HG03354 (cell line): Measurements from ENCODE around the gene ITPR3.
"Not testable (repeated sequence)": the region's sequence is repeated elsewhere in the genome, so short reads cannot be mapped to it uniquely, and the experiment has no call there.

Source experiments
- ATAC-seq: cut with Tn5 transposase; IDR thresholded peaks from one replicate; pipeline ENCODE4 v1.9.1; 2021; ENCODE audit warnings: mild to moderate bottlenecking; ENCODE audit not compliant: unreplicated experiment, poor library complexity, severe bottlenecking

Gene ITPR3

DNA sequence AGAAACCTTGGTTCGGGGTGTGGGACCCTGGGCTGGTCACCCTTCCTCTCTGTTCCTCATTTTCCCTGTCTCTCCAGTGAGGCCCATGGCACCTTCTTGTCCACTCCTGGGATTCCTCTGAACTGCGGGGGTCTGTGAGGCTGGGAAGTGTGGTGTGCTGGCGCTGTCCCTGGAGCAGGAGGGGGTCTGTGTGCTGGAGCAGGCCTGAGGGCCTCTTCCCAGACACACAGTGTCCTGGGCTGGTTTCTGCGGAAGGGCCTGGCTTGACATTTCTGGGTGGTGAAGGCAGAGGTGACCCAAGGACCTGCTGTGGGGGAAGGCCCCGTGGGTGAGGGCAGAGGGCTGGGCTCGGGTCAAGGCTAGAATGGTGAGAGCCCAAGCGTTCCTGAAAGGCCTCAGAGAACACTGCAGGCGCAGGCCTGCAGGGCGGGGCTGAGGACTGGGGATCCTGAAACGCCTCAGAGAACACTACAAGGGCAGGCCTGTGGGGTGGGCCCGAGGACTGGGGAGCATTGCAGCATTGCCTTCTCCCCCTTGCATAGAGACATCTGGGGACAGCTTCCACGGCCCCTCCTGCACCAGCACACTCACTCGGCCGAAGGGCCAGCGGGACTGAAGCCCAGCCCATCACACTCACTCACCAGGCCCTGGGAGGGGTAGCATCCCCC, 30.5 kb upstream of the ITPR3 start:
- no peak for ATAC-seq

DNA sequence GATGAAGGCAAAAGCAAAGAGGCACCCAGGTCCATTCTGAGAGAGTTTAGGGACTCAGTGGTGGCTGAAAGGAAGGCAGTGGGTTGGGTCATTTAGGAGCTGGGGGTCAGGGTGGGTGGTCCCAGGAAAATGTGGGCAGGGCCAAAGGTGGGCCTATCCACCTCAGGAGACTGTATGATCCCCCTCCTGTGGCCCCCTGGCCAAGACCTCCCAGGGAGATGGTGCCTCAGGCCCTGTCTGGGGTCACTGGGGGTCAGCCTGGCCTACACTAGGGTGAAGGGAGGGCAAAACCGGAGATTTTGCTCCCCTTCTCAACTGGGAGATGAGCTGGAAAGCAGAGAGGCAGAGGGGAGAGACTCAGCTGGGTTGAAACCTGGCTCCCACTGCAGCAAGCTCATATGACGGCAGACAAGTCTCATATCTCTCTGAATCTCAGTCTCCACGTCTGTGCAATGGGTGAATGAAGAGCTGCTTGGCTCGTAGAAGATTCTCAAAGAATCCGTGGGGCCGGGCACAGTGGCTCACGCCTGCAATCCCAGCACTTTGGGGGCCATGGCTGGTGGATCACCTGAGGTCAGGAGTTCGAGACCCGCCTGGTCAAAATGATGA, 29.6 kb upstream of the ITPR3 start:
- ATAC-seq: no peak

DNA sequence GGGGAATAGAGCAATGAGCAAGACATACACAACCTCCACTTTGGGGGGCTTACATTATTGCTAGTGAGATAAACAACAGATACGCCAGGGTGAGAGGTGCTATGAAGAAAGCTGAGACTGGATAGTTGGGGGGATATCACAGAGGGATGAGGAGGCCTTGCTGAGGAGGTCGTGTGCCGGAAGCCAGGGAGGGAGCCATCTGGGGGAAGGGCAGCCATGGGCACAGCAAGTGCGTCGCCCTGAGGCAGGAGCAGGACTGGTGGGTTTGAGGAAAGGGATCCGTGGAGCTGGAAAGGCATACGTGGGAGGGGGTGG, 28.9 kb upstream of the ITPR3 start:
- ATAC-seq: no peak

DNA sequence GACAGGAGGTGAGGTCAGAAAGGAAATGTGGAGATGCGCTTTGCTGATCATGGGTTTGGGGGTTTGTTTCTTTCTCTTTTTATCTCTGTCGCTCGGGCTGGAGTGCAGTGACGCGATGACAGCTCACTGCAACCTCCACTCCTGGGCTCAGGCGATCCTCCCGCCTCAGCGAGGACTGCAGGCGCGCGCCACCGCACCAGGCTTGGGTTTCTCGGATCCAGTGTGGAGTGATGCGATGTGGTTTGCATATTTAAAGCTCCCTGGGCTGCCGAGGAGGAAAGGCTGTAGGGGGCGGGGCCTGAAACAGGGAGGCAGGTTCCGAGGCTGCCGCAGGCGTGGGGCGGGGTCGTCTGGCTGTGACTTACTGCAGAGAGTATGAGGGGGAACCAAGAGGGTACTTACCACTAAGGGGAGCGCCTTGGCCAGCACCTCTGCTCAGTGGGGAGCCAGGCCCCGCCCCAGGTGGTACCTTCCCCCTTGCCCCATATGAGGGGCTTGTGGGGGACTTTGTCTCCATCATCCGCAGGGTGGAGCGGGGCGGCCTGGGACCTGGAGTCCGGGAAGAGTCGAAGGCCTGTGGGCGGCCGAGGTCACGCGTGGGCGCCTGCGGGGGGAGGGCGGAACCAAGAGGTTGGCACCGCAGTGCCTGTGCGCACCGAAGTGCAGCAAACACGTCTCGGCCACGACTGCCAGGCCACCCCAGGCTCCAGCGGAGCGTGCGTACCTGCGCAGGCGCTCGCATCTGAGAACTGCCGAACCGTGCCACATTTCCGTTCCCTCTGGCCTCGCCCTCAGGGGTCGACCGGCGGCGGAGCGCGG, 28.3 kb upstream of the ITPR3 start:
- ATAC-seq: peak; percentile 63

DNA sequence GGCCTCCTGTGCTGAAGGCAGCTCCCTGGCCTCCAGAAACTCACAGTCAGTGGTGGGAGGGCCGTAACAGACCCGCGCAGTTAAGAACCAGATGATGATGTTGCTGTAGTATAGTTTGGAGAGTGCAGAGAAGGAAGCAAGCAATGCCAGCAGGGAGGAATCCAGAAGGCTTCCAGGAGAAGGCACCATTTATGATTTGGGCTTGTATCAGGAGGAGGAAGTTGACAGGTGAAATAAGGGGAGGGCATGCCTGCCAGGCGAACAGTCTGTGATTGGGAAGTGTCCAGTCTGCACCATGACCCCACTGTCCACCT, 27.8 kb upstream of the ITPR3 start:
- ATAC-seq: no peak

DNA sequence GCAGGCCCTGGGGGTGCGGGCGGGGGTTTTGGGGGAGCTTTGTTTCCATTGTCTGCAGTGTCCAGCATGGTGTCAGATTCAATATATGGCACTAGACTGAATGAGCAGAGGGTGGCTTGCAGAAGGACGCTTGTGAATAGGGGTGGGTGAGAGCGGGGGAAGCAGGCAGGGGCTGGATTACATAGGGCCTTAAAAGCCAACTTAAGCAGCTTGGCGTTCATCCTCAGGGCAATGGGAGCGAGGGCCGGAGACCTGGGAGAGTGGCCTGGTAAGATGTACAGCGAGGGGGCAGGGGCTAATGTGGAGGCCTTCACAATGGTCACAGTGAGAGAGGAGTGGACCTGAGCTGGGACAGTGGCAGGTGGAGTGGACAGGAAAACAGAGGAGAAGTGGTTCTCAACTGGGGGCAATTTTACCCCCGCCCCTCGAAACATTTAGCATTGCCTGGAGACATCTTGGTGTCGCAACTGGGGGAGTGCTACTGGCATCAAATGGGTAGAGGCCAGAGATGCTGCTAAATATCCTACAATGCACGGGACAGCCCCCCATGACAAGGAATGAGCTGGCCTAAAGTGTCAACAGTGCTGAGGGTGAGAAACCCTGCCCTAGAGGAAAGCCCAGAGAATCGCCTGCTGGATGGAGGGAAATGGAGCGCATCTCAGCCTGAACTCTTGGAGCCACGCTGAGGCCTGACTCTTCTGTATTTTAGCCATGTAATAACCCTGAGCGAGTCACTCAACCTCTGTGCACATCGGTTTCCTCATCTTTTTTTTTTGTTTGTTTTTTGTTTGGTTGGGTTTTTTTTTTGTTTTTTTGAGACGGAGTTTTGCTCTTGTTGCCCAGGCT, 25.9 kb upstream of the ITPR3 start:
- no peak for ATAC-seq

DNA sequence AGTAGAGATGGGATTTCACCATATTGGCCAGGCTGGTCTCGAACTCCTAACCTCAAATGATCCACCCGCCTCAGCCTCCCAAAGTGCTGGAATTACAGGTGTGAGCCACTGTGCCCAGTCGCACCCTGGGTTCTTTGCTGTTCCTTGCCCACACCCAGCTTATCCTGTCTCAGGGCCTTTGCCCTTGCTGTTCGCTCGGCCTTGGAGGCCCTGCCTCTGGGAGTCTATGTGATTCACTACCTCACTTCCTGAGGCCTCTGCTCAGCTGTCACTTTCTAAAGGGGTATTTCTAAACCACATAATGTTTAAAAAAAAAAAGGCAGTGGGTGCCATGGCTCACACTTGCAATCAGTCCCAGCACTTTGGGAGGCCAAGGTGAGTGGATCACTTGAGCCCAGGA, 24.2 kb upstream of the ITPR3 start:
- ATAC-seq: not testable (repeated sequence)

DNA sequence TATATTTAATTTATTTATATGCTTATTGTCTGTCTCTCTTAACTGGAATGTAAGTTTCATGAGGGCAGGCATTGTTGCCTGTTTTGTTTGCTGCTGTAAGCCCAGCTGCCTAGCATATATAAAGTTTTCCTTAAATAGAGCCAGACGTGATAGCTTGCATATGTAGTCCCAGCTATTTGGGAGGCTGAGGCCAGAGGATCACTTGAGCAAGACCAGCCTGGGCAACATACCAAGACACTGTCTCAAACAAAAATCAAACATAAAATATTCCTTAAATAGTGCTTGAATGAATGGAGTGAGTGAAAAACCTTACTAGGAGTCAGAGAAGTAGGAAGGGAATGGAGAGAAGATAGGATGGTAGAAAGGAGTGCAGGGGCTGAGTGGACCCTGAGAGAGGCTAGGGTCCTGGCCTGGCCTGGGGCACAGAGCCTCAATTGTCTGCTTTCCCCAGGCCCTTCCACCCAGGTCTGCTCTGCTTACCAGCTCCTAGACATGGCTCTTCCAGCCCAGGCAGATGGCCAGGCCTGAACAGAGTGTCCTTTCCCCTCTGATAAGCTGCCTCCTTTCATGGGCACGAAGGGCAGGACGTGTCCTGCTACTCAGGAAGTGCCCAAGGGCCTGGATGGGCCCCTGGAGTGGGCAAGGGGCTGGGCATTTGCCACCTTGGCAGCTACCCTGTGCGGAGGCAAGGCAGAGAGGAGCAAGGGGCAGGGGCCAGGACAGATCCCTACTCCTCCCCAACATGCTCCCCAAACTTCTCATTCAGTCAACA, 23.4 kb upstream of the ITPR3 start:
- ATAC-seq: no peak

DNA sequence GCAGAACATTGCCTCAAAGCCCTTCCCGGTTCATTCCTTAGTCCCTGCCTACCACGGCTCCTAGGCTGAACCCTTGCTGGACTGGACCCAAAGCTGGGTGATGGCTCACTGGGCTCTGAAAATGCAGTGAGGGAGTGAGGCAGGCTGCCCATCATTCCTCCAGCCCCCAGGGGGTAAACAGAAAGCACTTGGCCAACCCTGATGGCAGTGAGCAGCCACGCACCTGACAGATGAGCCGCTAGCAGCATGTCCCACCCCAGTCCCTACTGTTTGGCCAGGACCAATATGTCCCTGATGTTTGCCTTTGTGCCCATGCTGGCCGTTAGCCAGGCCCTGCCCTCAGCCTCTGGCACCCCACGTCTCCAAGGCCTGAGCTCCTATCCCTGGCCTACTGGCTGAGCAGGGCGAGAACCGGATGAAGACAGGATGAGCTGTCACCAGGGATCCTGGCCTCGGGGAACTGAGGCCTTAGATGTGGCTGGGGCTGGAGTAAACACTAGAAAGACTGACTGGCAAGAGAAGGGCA, 21.6 kb upstream of the ITPR3 start:
- ATAC-seq: no peak

DNA sequence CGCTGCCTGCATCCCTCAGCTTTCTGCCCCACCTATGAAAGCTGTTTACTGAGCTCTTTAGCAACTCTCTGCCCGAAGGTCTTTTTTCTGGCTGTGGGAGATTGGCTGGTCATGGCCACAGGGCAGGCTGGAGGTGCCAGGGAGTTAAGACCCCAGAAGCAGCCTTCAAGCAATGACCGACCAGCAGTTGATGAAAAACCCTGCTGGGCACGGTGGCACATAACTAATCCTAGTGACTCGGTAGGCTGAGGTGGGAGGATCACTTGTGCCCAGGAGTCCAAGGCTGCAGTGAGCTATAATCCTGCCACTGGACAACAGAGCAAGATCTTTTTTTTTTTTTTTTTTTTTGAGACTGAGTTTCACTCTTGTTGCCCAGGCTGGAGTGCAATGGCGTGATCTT, 20.4 kb upstream of the ITPR3 start:
- ATAC-seq: no peak

DNA sequence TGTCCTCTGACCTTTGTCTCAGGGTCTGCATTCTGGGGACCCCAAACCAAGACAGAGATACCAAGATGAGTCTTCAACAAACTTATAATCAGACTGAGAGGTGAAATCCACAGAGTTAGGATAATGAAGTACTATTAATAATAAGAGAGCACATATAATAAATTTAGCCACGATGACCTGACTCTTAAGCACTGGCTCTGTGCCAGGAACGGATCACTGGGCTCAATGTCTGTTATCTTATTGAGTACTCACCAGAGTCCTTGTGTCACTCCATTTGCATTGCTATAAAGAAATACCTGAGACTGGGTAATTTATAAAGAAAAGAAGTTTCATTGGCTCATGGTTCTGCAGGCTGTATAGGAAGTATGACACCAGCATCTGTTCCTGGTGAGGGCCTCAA, 18.9 kb upstream of the ITPR3 start:
- no peak for ATAC-seq

DNA sequence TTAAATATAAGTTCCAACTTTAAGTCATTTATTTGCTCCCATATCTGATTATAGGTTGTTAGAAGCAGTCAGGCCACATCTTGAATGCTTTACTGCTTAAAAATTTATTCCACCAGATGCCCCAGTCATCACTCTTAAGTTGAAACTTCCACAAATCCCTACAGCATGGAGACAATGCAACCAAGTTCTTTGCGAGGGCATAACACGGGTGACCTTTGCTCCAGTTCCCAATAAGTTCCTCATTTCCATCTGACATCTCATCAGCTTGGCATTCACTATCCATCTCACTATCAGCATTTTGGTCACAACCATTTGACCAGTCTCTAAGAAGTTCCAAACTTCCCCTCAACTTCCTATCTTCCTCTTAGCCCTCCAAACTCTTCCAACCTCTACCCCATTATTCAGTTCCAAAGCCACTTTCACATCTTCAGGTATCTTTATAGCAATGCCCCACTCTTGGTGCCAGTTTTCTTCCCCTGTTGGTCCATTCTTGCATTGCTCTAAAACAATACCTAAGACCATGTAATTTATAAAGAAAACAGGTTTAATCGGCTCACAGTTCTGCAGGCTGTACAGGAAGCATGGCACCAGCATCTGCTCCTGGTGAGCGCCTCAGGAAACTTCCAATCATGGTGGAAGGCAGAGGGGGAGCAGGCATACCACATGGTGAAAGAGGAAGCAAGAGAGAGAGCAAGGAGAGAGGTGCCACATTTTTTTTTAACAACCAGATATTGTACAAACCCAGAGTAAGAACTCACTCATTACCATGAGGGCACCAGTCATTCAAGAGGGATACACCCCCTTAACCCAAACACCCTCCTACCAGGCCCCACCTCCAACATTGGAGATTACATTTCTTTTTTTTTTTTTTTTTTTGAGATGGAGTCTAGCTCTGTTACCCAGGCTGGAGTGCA, 15.9 kb upstream of the ITPR3 start:
- ATAC-seq: no peak

DNA sequence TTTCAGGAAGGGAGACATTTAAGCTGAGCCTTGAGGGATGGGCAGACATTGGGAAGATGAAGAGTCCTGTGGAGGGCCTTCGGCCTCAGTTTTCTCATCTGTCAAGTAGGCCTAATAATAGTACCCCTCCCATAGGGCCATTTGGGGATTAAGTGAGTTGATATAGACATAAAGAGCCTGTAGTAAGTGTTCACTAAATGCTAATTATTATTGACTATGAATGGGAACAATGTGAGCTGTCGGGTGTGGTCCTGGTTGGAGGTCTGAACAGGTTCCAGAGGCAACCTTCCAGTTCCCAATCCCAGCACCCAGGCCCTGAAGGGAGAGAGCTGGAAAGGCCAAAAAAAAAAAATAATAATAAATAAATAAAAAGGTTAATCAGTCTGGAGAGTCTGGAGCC, 14.5 kb upstream of the ITPR3 start:
- ATAC-seq: no peak

DNA sequence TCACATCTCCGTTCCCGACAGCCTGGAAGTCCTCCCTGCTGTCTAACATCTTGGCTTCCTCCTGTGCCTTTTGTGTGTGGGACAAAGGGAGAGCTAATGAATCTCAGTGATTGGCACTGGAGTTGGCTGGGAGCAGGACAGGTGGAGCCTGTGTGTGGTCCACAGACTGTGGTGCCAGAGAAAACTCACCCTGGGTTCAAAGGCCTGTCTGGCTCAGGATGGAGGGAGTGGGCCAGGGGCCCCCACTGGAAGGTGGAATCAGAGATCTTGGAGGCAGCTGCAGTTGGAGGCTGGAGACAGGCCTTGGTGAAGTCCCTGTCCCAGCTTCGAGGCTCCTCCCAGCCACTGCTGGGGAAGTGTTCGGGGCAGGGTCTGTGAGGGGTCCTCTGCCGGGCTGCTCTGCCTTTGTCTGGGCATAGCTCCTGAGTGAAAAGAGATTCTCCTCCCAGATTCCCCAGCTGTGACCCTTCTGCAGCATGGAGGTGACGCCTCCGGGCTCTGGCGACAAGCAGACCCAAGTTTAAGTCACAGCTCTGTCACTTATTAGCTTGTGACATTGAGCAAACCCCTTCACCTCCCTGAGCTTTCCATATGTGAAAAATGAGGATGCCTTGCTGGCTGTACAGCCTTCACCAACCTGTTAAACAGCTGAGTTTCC, 13.9 kb upstream of the ITPR3 start:
- ATAC-seq: no peak

DNA sequence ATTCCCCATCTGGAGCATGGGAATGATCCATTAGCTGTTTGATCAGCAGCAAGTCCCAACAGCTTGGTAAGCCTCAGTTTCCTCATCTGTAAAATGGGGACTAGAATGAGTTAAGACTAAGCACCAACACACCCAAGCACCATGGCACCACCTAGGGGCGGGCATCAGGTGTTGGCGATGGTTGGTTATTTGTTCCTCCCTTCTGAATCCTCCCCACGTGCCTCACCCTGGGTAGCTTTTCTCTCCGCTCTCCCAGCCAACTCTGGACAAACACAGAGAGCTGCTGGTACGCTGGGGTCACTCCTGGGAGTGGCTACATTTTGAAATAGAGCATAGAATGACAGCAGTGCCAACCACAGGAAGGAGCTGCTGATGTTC, 13.3 kb upstream of the ITPR3 start:
- no peak for ATAC-seq

DNA sequence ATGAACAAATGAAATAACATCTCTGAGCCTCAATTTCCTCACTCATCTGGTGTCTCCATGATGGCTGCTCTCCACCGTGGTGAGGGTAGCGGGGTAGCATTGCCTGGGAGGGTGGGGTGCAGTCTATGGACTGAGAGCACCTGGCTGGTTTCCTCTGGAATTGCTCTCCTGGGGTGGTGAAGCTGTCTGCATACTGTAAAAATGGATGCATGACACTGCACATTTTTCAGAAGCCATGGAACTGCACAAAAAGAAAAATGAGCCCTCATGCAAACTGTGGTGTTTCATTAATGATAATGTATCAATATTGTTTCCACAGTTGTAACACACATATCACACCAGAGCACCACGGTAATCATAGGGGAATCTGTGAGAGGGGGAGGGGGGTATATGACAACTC, 12.1 kb upstream of the ITPR3 start:
- ATAC-seq: no peak

DNA sequence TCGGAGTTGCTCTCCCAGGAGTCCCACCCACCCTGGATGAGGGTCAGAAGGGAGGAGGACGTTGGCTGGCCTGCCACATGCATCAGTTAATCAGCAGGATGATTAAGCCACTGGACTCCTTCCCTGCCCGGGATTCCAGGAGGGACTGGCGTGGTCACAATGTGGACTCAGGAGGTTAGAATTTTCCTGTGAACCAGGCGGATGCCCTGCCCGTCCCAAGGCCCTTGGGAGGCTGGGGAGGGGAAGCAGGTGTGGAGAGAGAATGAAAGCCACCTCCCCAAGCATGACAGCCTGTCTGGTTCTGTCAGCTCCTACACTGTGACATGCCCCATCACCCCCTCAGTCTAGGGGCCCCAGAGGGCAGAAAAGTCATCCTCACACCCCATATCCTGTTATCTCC, 11.6 kb upstream of the ITPR3 start:
- no peak for ATAC-seq

DNA sequence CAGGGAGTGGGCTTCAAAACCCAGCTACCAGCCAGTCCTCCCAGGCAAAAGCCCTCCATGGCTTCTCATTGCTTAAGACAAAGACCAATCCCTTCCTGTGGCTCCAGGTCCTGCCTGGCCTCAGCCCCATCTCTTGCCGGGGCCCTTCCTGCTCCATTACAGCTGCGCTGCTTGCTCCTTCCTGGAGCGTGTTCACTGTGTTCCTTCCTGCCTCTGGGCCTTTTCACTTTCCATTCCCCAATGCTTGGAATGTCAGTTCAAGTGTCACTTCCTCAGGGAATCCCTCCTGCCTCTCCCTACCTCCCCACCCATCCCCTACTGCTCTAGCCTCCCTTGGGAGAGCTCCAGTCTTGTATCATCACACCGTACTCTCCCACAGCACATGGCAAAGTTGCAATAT, 11.1 kb upstream of the ITPR3 start:
- ATAC-seq: no peak
